Measurements from ENCODE around the gene APH1B. TPM values are rescaled to one million over a fixed set of nuclear protein-coding genes. Genes with fewer than 3 reads are reported as not detected.

The APH1B gene
- total RNA-seq, 4 donors from 2014 or later: 15.9 to 17.4 (median 17.0) TPM

DNA sequence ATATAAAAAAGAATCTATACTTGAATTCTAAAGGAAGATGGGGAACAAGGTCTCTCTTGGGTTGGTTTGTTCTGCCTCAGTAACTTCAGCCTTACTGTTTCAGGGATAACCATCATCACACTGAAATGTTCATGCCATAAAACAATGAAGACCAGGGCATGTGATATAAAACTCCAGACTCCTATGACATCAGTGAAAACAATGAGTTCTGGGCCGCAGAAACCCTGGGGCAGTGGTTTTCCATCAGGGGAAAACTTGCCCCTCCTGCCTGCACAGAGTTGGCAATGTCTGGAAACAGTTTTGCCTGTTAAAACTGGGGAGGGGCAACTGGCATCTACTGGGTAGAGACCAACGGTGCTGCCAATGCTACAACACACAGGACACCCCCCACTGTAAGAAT is 57.4 kb downstream of the APH1B start:
- DNase-seq (ENCODE audit: low spot score) (no peak), ATAC-seq (ENCODE audit: low FRiP score) (no peak)
- TF ChIP-seq CTCF (IDR thresholded peaks at IDR 0.05): no peak

DNA sequence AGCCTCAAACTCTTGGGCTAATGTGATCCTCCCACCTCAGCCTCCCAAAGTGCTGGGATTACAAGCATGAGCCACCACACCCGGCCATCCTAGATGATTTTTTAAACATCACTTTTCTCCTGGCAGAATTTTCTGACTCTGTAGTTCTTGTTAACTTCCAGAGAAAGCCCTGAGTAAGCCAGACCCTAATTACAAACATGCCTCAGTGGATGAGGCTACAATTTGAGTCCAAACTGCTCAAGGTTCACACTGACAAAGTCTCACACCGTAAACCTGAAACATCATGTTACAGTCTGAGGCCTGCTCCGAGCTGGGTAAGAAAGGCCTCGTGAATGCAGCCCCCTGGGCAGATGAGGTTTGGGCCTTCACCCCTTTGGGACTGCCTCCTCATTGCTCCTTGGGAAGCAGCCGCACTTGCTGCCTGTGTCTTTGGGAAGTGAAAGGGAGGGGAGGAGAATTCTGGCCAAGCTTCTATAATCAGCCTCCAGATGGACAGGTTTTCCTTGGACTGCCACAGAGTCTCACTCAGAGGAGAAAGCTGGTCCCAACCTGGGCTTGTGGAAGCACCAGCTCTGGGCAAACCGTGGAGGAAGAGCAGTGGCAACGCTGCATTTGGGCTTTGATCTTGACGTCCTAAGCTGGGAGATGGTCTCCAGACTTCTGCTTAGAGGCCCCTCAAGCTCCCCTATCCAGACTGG is 58.3 kb downstream of the APH1B start:
- TF ChIP-seq CTCF (IDR thresholded peaks at IDR 0.05): no peak
- DNase-seq (ENCODE audit: low spot score) (no peak), ATAC-seq (ENCODE audit: low FRiP score) (no peak)

GRCh38 chr15:63337046-63337445 is 59.6 kb downstream of the APH1B start:
- DNase-seq (ENCODE audit: low spot score) (no peak), ATAC-seq (ENCODE audit: low FRiP score) (no peak)

GRCh38 chr15:63338170-63338569 is 60.8 kb downstream of the APH1B start:
- ATAC-seq (ENCODE audit: low FRiP score) (no peak), DNase-seq (ENCODE audit: low spot score) (no peak)
- no peak for TF ChIP-seq CTCF (IDR thresholded peaks at IDR 0.05)

More at GRCh38 chr15:63337046-63337445, 59.6 kb downstream of the APH1B start:
- TF ChIP-seq CTCF (IDR thresholded peaks at IDR 0.05): no peak

DNA sequence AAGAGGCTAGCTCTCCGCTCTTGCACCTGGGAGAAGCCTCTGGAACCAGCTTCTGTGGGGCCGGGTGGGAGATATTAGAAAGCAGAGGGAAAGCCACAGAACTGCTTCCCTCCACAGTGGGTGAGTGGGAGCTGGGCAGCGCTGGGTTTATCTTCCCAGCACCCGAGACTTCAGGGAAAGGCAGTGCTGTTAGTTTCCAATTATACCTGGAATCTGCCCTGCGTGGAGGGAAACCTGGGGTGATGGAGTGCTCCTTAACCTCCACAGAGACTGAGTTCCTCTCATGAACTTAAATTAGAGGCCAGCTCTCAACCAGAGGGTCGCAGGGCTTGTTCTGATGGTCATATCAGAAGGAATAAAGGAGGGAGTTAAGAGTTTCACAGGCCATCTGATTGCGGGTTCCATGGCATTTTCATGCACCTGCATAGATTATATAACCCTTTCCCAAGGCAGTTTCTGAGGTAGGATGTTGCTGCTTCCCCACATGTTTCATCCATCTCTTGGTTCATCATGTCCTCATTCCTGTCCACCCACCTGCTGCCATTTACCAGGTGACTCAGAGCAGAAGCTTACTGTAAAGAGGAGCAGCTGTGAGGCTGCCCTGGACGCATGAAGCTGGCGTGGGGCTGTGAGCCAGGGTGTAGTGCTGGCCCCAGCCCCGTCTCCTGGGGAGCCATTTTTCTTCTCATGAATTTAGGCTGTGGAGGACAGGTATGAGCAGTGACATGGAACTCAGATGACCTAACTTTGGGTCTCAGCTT is 61.8 kb downstream of the APH1B start:
- DNase-seq (ENCODE audit: low spot score) (no peak), ATAC-seq (ENCODE audit: low FRiP score) (no peak)
- no peak for TF ChIP-seq CTCF (IDR thresholded peaks at IDR 0.05)

DNA sequence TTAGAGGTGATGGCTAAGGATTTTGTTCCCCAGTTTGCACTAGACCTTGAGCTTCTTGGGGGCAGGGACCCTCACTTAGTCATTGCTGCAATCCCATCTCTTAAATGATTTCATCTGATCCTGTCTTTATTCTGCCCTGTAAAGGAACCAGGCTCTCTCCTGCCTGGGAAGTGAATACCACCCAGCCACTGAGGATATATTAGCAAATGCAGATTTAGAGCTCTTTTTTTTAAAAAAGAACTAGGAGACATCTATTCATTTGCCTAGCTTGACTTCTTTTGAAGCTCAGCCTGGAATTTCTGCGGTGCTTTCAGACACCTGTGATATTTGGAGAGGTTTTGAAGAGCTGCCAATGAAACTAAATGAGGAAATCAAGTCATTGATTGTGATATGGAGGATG is 62.4 kb downstream of the APH1B start:
- no peak for ATAC-seq (ENCODE audit: low FRiP score)
- no peak for DNase-seq (ENCODE audit: low spot score)
- no peak for TF ChIP-seq CTCF (IDR thresholded peaks at IDR 0.05)

DNA sequence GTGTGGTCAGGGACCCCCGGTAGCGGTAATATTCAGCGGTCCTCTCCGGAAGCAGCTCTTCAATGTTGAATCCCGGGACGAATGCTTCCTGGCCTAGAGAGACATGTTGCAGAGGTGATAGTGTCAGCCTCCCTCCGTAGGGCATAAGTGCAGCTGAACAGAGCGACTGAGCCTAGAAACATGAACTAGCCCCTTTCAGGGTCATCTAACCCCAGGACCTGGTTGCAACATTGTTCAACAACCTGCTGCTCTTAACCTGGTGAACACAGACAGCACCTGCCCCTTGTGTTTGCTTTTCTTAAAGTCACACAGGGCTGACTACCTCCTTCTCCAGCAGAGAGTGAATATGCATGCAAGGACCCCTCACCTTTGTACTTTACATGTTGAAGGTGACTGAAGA is 62.9 kb downstream of the APH1B start:
- DNase-seq (ENCODE audit: low spot score) (no peak), ATAC-seq (ENCODE audit: low FRiP score) (no peak)
- no peak for TF ChIP-seq CTCF (IDR thresholded peaks at IDR 0.05)

All from omental fat pad (tissue), 4 donors.